GM12872 (cell line): Measurements from ENCODE around the gene ZNF700.
A peak's percentile ranks its signal among the peaks of the same experiment; 100 is the strongest.

Source experiments
- CTCF ChIP-seq: IDR thresholded peaks from 3 replicates; pipeline ENCODE4 v1.5.1; 2011; ENCODE audit warnings: low read depth, mild to moderate bottlenecking, low read length, moderate library complexity; ENCODE audit not compliant: insufficient read depth

Gene ZNF700

DNA sequence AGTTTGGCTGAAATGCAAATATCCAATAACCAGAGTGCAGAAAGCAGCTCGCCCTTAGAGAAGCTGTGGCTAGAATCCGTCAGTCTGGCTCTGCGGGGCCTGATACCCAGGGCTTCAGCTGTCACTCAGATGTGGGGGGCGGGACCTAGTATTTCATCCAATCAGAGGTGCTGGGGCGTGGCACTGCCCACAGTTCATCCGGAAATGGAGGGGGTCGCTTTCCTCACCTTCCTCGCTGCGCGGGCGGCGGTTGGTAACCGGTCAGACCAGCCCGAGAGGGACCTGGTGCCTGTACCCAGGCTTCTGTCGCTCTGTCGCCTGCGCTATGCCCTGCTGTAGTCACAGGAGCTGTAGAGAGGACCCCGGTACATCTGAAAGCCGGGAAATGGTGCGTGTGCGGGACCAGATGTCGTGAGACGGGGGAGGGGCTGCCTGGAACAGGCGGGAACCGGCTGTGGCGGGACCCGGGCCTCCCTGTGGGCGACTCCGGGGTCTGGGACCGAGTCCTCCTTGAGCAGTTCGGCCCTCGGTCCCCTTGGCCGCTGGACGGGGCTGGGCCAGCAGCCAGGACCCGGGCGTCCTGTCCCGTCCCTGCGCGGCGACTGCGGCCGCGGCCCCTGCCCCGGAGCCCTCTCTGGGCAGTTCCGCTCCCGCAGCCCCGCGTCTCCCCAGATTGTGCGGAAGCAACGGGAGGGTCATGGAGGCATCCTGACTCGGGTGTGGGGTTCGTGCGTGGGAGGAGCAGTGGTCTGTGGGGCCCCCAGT is at the start of gene ZNF700:
ZNF700 (plus strand) TSS at position 222 of the 765 bp plus-strand sequence; CDS start at position 326, 104 bp downstream.
- no peak for TF ChIP-seq CTCF

- TF ChIP-seq CTCF, result 0 out of 3 replicates have a peak, but pooled peaks have one; percentile 11
These were observed 45.1 kb upstream of the ZNF700 start for GRCh38 chr19:11879687-11880266.

DNA sequence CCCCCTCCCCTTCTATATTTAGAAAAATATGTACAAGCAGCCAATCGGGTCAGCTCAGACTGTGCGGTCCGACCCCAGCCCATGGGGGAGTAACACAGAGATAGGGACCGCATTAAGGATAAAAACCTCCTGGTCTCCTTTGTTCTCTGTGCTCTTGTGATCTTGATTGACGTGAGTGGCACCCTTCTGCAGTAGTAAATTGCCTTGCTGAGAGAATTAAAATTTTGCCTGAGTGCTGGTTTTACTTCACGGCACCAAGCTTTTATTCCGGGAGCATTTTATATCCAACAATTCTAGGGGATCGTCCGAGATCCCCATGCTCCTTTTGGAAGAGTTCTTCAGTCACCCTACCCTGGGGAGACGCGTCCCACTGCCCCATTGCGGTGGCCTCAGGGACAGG is 44.3 kb upstream of the ZNF700 start:
- no peak for TF ChIP-seq CTCF

- TF ChIP-seq CTCF, result peak; percentile 68
These were observed 43.6 kb upstream of the ZNF700 start for GRCh38 chr19:11881151-11881800.

DNA sequence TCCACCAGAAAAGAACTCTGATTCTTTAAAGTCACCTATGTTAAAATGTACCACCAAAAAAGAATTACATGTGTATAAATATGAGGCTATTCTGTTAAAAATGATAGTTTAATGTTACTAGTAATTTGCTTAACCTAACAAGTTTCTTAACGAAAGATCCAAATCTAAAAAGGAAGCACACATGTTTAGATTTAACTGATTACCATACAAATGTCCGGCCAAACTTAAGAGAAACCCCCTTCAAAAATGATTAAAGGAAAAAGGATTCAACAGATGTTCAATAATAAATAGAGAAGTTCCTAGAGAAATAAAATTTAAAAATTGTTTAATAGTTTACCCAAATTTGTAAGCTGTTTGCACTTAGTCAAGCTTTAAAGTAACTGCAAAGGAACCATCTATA is 42.3 kb upstream of the ZNF700 start:
- TF ChIP-seq CTCF, result no peak

DNA sequence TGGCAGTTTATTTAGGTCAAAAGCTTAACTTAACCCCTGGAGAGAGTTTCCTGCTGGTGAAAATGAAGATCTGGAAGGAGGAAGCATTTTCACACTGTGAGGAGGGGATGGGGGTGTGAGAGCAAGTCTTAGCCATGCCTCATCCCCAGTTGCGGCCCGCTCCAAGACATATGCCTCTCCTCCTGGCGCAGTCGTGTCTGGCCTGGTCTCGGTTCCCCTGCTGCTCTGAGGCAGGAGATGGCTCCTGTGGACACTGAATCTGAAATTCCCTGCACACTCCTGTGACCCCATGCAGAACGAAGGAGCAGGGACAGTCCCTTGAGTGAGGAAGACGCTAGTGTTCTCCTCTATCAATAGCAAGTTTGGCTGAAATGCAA is 37.7 kb upstream of the ZNF700 start:
- TF ChIP-seq CTCF, result no peak
